Measurements from ENCODE around the gene JDP2.

DNA sequence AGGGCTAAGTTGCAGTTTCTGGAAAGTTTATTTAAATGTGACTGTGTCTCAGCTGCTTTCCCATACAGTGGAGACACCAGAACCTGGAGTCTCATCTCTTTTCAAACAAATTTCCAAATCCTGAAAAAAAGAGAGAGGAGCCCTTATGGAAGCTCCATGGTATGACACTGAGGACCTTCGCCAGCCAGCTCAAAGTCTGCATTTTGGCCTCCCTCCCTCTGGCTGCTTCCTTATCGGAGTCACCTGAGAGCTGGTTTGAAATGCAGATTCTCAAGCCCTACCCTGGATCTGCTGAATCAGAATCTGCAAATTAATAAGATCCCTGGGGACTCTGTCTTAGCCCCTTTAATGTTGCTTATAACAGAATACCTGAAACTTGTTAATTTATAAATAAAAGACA lies 21.7 kb upstream of the JDP2 start:
- TF ChIP-seq, protein P1, sequence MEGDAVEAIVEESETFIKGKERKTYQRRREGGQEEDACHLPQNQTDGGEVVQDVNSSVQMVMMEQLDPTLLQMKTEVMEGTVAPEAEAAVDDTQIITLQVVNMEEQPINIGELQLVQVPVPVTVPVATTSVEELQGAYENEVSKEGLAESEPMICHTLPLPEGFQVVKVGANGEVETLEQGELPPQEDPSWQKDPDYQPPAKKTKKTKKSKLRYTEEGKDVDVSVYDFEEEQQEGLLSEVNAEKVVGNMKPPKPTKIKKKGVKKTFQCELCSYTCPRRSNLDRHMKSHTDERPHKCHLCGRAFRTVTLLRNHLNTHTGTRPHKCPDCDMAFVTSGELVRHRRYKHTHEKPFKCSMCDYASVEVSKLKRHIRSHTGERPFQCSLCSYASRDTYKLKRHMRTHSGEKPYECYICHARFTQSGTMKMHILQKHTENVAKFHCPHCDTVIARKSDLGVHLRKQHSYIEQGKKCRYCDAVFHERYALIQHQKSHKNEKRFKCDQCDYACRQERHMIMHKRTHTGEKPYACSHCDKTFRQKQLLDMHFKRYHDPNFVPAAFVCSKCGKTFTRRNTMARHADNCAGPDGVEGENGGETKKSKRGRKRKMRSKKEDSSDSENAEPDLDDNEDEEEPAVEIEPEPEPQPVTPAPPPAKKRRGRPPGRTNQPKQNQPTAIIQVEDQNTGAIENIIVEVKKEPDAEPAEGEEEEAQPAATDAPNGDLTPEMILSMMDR (conservative IDR thresholded peaks at IDR 0.05; ENCODE audit: low read depth, low read length): no peak
- no peak for TF ChIP-seq EZH2 (IDR thresholded peaks at IDR 0.05; ENCODE audit: borderline replicate concordance, low read depth, low read length, poor library complexity, severe bottlenecking)
